NCI-H2081 treated with DMSO at 0.1 percent for 48 hours (cell line): ENCODE measurements around the gene RASSF4.

Experiments
- DNase-seq: peaks from one replicate; lab custom pipeline; 2025; lab: John Stamatoyannopoulos, UW

RASSF4 gene

DNA sequence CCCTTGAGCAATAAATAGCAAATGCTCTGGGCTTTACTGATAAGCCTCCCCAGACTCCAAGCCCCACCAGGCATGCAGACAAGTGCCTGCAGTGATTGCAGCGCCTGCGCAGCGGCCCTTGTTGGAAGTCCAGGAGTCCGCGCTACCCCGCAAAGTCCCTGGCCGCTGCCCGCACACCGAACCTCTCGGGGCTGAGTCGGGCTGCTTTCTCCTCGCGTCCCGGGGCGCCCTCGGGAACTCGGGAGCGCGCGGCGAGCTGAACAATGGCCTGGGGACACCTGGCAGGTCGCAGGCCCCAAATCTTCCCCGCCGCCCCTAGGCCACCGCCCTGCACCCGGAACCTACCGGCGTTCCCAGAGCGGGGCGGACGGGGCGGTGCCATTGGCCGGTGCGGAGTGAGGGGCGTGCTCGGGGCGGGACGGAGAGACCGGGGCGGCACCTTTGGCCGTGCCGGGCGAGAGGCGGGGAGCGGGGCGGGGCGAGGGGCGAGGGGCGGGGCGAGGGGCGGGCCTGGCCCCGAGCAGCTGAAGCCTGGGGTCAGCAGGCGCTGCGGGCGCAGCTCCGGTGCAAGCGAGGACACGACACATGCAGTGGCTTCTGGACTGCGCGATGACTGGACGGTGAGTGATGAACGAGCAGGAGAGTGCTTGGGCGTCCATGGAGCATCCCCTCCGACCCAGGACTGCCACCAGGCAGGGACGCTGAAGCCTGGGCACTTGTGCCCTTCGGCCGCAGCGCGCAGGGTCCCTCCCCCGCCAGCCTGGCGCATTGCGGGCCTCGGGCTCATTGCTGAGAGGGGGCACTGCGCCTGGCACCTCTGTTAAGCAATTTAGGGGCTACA lies at the start of gene RASSF4:
Gene RASSF4 (plus strand): TSS at position 556 of the 841 bp plus-strand sequence. CDS start 10,401 bp downstream, outside the sequence.
- DNase-seq, result no peak

- no peak for DNase-seq
Measured at GRCh38 chr10:44909910-44910309, 49.7 kb upstream of the RASSF4 start.

- DNase-seq, result no peak
Measured at GRCh38 chr10:44910602-44911001, 49.0 kb upstream of the RASSF4 start.

- no peak for DNase-seq
Measured at GRCh38 chr10:44911081-44911540, 48.5 kb upstream of the RASSF4 start, which contains the start of gene TMEM72. Gene TMEM72, plus strand, starts transcription at chr10:44911337. Its CDS starts 176 bp downstream, at chr10:44911513.

DNA sequence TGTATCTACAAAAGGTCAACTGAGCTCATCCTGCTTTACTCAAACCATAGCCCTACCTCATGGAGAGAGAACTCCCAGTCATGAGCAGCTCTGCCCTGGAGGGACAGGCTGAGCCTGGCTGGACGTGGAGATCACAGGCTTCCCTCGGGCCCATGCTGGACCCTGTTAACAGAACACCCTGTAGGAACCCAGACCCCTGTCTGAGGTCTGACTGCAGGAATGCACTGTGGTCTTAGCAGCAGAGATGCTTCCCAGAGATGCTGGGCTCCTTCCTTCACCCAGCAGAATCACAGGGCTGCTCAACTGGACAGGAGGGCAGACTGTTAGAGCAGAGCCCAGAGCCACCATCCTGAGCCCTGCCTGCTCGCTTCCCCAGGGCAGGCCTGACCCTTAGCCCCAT lies 47.7 kb upstream of the RASSF4 start:
- DNase-seq, result no peak

- DNase-seq, result no peak
Measured at GRCh38 chr10:44913350-44914081, 46.1 kb upstream of the RASSF4 start.

DNA sequence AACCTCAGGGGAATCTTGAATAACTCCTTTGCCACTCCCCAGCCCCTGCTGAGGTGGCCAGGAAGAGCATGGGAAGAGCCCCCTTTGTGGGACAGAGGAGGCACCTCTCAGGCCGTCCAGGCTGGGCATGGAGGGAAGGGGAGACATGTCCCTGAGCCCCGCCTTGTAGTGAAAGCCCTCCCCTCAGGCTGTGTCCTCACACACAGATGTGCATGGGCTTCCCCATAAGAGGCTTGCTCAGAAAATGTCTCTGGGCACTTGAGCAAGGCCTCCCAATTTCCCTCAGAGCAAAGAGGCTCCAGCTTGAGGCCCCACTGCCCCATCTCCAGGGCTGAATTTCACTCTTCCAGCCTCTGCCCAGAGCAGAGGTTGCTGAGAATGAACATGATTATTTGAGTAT lies 44.7 kb upstream of the RASSF4 start:
- no peak for DNase-seq

GRCh38 chr10:44916429-44916828 lies 43.2 kb upstream of the RASSF4 start:
- DNase-seq, result no peak

GRCh38 chr10:44917848-44918247 lies 41.8 kb upstream of the RASSF4 start:
- no peak for DNase-seq

- DNase-seq, result no peak
Measured at GRCh38 chr10:44920252-44920651, 39.4 kb upstream of the RASSF4 start.

DNA sequence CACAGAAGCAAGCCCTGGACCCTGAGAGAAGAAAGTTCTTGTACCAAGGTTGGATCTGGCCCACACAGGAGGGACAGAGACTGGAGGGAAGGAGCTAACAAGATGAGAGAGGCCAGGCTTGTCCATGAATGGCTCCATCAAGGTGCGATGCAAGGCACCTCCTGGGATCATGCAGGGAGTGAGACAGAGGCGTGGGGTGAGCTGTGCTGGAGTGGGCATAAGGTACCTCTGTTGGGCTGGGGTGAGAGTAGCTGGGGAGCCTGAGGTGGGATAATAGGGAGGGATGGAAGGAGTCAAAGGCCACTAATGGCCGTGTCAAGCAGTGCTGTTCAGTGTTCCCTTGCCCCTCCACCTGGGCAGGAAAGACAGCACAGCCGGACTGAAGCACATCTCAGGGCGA lies 38.5 kb upstream of the RASSF4 start:
- no peak for DNase-seq

- DNase-seq, result no peak
Measured at GRCh38 chr10:44921506-44921905, 38.1 kb upstream of the RASSF4 start.

- DNase-seq, result no peak
Measured at GRCh38 chr10:44922021-44922420, 37.6 kb upstream of the RASSF4 start.

DNA sequence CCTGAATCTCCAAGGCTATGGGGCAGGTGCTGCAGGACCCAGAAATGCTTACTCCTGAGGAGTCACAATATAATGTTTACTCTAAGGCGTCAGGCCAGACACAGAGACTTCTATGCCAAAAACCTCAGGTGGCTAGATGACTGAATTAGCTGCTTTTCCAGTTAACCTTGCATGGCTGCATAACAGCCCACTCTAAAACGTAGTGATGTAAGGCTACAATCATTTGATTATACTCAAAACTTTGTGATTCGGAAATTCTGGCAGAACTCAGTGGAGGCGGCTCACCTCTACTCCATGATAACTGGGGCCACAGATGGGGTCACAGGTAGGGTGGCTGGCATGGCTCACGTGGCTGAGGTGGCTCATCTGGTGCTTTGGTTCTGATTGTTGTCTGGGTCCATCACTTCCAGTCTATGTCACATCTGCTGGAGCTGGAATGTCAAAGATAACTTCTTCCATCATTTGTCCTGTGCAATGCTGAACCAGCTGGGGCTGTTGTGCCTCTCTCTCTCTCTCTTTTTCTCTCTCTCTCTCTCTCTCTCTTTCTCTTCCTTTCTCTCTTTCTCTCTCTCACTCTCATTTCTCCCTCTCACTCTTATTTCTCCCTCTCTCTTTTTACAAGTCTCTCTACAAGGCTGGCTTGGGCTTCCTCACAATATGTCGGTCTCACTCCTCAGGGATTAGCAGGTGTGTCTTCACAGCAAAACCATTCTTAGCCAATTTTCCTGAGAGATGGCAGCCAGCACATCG lies 36.6 kb upstream of the RASSF4 start:
- DNase-seq, result no peak

DNA sequence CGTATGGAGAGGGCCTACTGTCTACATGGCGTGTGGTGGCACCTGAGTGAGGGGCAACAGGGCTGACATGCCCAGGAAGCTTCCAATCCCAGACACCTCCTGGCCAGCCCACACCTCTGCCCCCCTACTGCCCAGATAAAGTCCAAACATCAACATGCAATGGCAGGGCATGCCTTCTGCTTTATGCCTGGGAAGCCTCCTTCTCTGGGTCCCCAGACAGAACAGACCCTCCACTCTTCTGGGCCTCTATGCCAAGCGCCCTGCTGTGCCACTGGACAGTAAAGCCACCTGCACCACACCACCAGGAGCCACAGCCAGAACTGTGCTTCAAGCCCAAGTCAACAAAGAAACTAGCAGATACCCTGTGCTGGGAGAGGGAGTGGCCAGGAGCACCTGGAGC lies 36.0 kb upstream of the RASSF4 start:
- no peak for DNase-seq

DNA sequence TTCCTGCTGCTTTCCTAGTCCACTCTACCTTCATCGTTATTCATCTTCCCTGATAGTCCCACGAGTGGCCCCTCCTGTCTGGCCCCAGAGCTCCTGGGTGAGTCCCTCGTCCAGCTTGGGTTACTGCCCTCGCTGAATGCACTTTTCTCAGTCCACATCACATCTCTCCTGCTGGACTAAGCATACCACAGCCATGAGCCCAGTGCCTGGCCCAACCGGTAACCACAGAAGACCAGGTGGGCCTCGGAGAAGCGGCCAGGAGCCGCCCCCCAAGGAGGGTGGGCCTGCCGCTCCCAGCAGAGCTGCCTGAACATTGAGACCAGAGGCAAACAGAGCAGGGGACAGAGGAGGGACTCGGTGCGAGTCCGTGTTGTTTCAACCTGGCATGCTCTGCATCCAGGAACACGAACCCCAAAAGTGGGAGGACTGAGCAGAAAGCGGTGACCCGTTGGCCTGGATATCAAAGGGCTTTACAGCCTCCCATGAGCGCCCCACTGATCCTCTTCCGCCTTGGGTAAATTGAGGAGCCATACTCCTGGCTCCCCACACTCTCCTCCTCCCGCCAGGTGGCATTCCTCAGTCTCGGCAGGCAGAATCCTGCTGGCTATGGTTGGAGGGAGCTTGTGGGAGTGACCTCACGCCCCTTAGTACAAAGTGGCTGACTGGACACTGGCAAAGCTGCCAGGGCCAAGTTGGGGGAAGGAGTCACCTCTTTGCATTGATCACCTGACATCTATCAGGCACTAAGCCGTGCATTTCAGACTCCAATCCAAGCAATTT lies 35.2 kb upstream of the RASSF4 start:
- DNase-seq, result no peak

DNA sequence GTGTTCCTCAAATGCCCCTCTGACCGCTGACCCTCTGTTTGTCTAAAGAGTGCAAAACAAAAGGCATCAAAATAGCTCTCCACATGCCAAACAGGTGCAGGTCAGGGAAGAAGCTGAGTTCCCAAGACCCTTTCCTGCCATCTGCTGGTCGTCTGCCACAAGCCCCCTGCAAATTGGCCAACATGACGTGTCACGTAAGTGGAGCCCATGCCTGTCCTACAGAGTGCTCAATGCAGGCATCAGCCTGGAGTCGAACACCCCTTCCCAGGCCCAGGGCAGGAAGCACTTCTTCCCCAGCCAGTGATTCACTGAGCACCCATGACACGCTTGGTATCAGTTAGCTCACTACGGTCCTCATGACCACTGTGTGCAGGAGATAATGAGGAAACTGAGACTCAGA lies 34.4 kb upstream of the RASSF4 start:
- DNase-seq, result no peak

- DNase-seq, result no peak
Measured at GRCh38 chr10:44925811-44926750, 33.5 kb upstream of the RASSF4 start.

DNA sequence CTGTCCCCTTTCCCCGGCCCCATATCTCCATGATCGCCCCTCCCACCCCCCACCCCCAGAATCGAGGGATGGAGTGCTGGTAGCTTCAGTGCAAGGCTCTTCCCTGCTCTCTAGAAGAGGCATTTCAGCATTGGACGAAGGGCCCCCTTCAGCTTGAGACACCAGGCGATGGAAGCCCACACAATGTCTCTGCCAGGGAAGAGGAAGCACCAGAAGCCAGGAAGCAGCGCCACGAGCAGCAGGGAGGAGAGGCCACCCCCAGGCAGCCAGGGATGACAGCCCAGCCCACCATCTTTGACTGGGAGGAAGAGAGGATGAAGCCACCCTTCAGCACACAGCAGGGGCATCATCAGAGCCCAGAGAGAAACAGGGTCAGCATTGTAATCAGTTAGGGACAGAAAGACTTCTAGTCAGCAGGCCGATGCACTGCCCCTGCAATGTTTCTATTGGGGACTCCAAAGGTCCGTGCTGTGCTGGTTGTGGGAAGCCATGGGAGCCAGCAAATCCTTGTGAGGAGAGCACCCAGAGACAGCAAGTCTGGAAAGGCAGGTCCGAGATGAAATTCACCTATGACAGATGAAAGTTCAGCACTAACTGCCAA lies 32.8 kb upstream of the RASSF4 start:
- DNase-seq, result no peak

- no peak for DNase-seq
Measured at GRCh38 chr10:44927352-44927751, 32.2 kb upstream of the RASSF4 start.
